Measurements from ENCODE around the gene RHBDD3.

RHBDD3 gene

DNA sequence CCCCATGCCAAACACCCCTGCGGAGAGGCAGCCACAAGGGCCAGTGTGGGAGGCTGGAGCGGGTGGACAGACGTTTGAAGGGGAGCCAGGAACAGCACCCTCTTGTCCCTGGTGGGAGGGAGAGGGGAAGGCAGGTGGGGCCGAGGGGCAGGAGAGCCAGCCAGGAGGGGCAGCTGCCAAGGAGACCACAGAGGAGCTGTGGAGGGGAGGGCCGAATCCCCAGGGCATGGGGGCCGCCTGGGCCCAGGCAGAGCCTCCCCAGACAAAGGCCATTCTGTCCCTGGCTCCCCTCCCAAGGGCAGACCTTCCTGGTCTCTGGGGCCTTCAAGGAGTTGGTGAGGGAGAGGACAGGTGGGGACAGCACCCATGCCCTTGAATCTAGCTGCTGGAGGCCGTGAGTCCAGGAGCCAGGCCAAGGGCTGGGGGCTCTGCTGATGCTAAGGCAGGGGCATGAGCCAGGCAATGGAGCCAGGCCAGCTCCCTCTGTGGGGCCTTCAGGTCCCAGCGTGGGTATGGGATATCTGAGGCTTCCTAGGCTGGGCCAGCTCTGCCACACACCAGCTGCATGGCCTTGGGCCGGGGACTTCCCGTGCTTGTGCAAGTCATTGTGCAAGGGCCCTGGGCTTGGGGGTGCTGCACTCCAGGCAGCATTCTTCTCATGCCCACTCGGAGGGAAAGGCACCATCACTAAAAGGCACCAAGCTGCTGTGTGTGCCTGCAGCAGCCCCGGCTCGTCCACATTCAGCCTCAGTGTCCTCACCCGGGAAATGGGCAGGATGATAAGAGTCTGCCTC is 50.7 kb downstream of the RHBDD3 start:
- DNase-seq: no peak

DNA sequence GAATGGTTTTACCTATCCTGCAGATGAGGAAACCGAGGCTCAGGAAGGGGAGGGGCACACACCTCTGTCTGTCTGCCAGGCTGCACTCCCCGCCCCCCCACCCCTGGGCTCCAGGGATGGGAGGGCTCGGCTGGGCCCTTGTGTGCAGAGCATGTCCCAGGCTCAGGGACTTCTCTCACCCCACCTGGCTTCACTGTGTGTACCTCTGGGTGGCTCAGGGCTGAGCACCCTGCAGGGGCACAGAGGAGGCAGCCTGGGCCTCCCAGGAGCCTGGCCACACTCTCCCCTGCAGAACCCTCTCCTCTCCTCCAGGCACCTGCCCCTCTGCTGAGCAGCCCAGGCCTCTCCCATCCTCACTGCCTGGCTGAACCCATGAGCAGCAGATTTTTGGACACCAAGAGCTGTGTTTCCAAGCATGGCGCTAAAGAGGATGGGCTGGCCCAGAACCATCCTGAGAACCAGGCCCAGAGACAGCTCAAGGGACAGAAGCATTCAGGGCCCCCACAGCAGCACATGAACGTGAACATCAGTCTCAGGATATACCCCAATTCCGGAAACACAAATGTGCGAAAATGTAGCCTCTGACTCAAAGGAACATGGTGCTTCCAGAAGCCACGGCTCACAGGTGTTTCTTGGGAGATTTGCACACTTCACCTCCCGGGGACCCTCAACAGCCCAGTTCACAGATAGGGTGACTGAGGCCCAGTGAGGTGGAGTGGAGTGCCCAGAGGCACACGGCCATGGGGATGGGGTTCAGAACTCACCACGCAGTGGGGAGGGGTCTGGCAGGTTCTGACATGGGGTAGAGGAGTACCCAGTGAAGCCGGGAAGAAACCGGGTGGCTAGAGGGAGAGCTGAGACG is 51.5 kb downstream of the RHBDD3 start:
- no peak for DNase-seq

DNA sequence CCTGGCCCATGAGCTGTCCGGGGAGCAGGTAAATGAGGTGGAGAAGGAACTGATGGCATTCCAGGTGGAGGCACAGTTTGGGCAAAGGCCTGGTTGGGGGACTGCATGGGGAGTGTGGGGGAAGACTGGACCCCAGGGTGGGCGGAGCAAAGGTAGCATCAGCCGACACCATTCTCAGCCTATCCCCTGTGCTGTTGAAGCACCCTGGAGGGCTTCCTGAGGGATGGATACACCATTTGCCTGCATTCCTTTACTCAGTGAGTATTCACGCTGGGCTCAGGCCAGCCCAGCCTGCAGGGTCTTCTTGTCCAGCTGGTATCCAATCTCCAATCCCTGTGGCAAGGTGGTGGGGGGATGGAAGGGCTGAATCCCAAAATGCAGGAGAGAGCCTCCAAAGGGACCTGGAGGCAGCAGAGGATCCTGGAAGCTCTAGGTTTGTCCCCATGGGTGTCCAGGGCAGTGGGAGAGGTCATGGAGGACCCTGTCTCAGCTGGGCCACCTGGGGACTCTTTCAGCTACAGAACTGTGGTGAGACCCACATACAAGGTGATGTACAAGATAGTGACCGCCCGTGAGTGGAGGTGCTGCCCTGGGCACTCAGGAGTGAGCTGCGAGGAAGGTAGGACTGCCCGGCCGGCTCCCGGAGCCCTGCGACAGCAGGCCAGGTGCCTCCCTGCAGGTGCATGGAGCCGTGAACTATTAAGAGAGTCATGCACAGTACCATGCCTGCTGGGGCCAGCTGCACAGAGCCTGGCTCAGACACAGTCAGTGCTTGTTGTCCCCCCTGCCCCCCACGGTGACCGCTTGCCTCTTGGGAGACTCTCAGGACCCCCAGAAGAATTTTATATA is 52.5 kb downstream of the RHBDD3 start:
- DNase-seq: no peak

DNA sequence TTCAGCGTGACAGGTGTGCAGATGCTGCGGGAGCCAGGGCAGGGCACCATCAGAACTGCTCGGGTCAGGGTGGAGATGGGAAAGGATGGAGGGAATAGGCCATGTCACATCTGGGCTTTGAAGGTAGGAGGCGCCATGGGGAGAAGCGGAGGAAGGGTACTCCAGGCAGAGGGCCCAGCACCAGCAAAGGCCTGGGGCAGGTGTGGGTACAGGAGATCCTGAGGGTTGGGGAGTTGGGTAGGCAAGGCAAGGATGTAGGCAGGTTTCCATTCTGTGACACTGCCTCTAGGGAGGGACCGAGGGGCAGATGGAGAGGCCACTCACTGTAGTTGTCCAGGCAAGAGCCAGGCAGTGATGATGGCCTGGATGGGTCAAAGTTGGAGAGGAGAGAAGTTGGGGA is 53.5 kb downstream of the RHBDD3 start:
- DNase-seq: no peak

DNA sequence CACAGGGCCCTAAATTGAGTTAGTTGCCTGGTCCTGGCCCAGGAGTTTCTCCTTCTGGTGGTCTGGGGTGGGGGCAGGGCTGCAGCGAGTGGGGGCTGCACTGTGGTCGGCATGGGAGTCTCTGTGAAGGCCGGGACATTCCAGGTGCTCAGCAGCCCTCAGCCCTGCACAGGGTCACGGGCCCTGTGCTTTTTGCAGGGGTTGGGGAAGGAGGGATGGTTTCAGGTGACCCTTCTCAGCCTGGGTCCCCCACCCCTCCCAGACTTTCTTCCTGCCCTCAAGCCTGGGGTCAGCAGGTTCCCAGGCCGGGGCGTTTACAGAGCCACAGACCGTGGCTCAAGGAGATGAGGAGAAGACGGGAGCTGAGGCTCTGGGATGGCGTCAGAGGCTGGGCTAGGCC is 54.3 kb downstream of the RHBDD3 start:
- DNase-seq: no peak

DNA sequence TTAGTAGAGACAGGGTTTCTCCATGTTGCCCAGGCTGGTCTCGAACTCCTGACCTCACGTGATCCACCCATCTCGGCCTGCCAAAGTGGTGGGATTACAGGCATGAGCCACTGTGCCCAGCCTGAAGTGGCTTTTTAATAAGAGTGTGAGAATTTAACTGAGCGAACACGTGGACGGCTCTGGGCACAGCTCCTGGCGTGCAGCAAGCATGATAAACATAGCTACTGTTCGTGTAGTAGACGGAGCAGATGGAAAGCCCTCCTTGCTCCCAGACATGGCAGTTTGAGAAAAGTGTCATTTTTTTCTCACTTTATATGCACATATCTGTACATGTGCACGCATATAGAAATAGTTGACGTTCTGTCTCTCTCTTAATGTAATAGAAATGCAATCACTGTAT is 55.0 kb downstream of the RHBDD3 start:
- no peak for DNase-seq

DNA sequence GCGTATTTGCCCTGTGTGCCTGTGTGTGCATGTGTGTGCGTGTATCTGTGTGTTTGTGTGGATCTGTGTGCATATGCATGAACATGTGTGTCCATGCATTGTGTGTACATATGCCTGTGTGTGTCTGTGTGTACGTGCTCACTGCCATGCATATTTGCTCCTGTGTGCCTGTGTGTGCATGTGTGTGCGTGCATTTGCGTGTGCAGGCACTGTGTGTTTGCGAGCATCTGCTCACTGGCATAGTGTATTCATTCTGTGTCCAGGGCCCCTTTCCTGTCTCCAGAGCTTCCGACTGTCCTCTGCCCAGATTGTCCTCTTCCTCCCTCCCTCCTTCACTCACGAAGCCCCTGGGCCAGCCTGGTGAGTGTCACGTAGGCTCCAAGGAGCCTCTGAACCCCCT is 56.3 kb downstream of the RHBDD3 start:
- no peak for DNase-seq

DNA sequence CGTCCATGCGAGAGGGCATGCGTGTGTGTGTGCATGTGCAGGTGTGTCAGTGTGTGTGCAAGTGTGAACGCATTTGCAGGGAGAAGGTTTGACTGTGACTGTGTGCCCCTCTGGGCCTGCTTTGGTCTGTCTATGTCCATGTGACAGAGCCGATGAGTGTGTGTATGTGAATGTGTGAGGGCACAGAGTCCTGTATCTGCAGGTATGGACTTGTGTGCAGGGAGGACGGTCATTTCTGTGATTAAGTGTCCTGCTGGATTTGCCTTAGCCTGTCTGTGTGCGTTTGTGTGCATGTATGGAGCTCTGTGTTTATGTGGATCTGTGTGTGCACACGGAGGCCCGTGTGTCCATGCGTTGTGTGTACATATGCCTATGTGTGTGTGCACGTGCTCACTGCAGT is 56.7 kb downstream of the RHBDD3 start:
- DNase-seq: no peak

Measured in CD4-positive, alpha-beta T cell treated with Interleukin-21 for 1 hour (primary cell).